GM12878 (cell line): ENCODE data around the gene GLT6D1. TPM values are rescaled to one million over a fixed set of nuclear protein-coding genes. Genes with fewer than 3 reads are reported as not detected.

Source experiments
- ATAC-seq: fragments of 200-7000 bp; cut with Tn5 transposase; 3 replicates; pipeline ENCODE4 v1.9.1; 2020; ENCODE audit warnings: mild to moderate bottlenecking, moderate library complexity
- BruUV-seq: library from RNA; stranded (reverse); fragments of 400-500 nt; replicated peaks from 2 replicates; lab custom pipeline; 2021; lab: Mats Ljungman, UMichigan
- CTCF ChIA-PET: fragments of 300-600 bp; sonication (Branson Sonifier 250); formaldehyde crosslinking; extraction: SDS; loops from one replicate; lab custom pipeline; 2021; ENCODE audit warnings: inconsistent platforms; lab: Yijun Ruan, JAX
- POLR2A ChIA-PET: fragments of 350-600 bp; formaldehyde crosslinking; extraction: SDS; loops from one replicate; lab custom pipeline; 2021; ENCODE audit warnings: inconsistent platforms; lab: Charles Lee
- RAD21 ChIA-PET: fragments of 300-600 bp; sonication (Branson Sonifier 250); formaldehyde crosslinking; loops from one replicate; lab custom pipeline; 2023; ENCODE audit warnings: antibody characterized with exemption; ENCODE audit not compliant: unreplicated experiment; lab: Charles Lee
- SMC1A ChIA-PET: fragments of 300-600 bp; sonication (Branson Sonifier 250); formaldehyde crosslinking; loops from one replicate; lab custom pipeline; 2023; ENCODE audit not compliant: unreplicated experiment, uncharacterized antibody; lab: Charles Lee
- DNase-seq: peaks from one replicate; pipeline ENCODE4 v3.0.0-alpha.2; 2011; ENCODE audit warnings: low read depth, low spot score
- FAIRE-seq: peaks from 3 replicates; lab custom pipeline; 2011; peaks lifted over from hg19 to GRCh38; lab: Jason Lieb, UNC
- H2AFZ ChIP-seq: 2 replicates; pipeline ENCODE4 v1.6.0; 2011; ENCODE audit warnings: low read depth, low read length, control low read depth; ENCODE audit not compliant: control insufficient read depth
- H3K27ac ChIP-seq: 2 replicates; pipeline ENCODE4 v1.5.1; 2011; ENCODE audit warnings: control low read depth; ENCODE audit not compliant: control insufficient read depth, insufficient read depth
- H3K27me3 ChIP-seq, 2 experiments: replicated peaks in 1 of 2; 2 replicates each; pipeline versions ENCODE4 v1.6.0 to v1.6.1; 2011; ENCODE audit warnings: low read length in 1 of 2; ENCODE audit not compliant: control insufficient read depth in 2 of 2, insufficient read depth in 2 of 2
- H3K36me3 ChIP-seq, 2 experiments: 2 replicates each; pipeline ENCODE4 v1.5.1; 2011; ENCODE audit warnings: low read length in 1 of 2; ENCODE audit not compliant: control insufficient read depth in 2 of 2, insufficient read depth in 2 of 2
- H3K4me1 ChIP-seq: 2 replicates; pipeline ENCODE4 v1.6.1; 2011; ENCODE audit warnings: mild to moderate bottlenecking, low read length, moderate library complexity, mixed read lengths; ENCODE audit not compliant: control insufficient read depth, insufficient read depth
- H3K4me2 ChIP-seq: 2 replicates; pipeline ENCODE4 v1.6.0; 2011; ENCODE audit warnings: control low read depth; ENCODE audit not compliant: control insufficient read depth, insufficient read depth
- H3K4me3 ChIP-seq: fragments of 200-600 bp; sonication (generic); 2 replicates; pipeline ENCODE4 v1.5.1; 2016
- H3K79me2 ChIP-seq: 2 replicates; pipeline ENCODE4 v1.6.0; 2011; ENCODE audit warnings: low read length; ENCODE audit not compliant: control insufficient read depth, insufficient read depth
- H3K9ac ChIP-seq: 2 replicates; pipeline ENCODE4 v1.8.0; 2011; ENCODE audit warnings: low read length, control low read depth, mixed read lengths; ENCODE audit not compliant: control insufficient read depth, insufficient read depth
- H3K9me3 ChIP-seq: replicated peaks from 3 replicates; pipeline ENCODE4 v1.5.1; 2011; ENCODE audit warnings: mild to moderate bottlenecking, low read length; ENCODE audit not compliant: control insufficient read depth, insufficient read depth
- H4K20me1 ChIP-seq: 2 replicates; pipeline ENCODE4 v1.6.0; 2011; ENCODE audit not compliant: control insufficient read depth, insufficient read depth
- CHD2 ChIP-seq: IDR thresholded peaks from 2 replicates; pipeline ENCODE4 v1.6.1; 2011; ENCODE audit warnings: low read depth, low read length, improper control_type of control experiment, borderline replicate concordance
- EP300 ChIP-seq, 2 experiments: fragments of 150-350 bp in 1 of 2; IDR thresholded peaks; 2 replicates each; pipeline ENCODE4 v1.6.1; 2011 to 2012; ENCODE audit warnings: low read depth in 2 of 2, low read length in 2 of 2, borderline replicate concordance in 1 of 2, improper control_type of control experiment in 1 of 2, inconsistent platforms in 1 of 2; ENCODE audit not compliant: control insufficient read depth in 1 of 2
- SMAD1 ChIP-seq: fragments of 450-650 bp; IDR thresholded peaks from 2 replicates; pipeline ENCODE4 v1.6.1; 2018; ENCODE audit warnings: mild to moderate bottlenecking, low read depth; ENCODE audit not compliant: partially characterized antibody
- SMAD5 ChIP-seq: IDR thresholded peaks from 2 replicates; pipeline ENCODE4 v1.6.1; 2016; ENCODE audit warnings: antibody characterized with exemption, low read depth
- STAT3 ChIP-seq: IDR thresholded peaks from 2 replicates; pipeline ENCODE4 v1.6.1; 2011; ENCODE audit warnings: low read depth, low read length, improper control_type of control experiment
- TAF1 ChIP-seq: IDR thresholded peaks from 2 replicates; pipeline ENCODE4 v1.6.1; 2011; ENCODE audit warnings: mild to moderate bottlenecking, low read depth, low read length, borderline replicate concordance
- YY1 ChIP-seq: IDR thresholded peaks from 2 replicates; pipeline ENCODE4 v1.6.1; 2011; ENCODE audit warnings: low read depth, mild to moderate bottlenecking, low read length
- WGBS: methylation state at CpG from one replicate; pipeline ENCODE4 v1.1.6; 2016; ENCODE audit warnings: low lambda C conversion rate; ENCODE audit not compliant: insufficient replicate concordance, insufficient coverage; ENCODE audit errors: missing lambda C conversion rate; 5-methylcytosine and 5-hydroxymethylcytosine counted together
- in situ Hi-C: fragments of 300-500 bp; cut with MboI; formaldehyde crosslinking; loops from 9 replicates; pipeline ENCODE4 v1.14.3; 2018; ENCODE audit warnings: mixed read lengths
- intact Hi-C: fragments of 100-400 bp; cut with micrococcal nuclease; formaldehyde crosslinking; loops from one replicate; pipeline ENCODE4 v1.14.2; 2022; ENCODE audit not compliant: unreplicated experiment
- polyA plus RNA-seq, 11 experiments: library from polyadenylated mRNA; depleted of rRNA in 4 of 11; unstranded in 6 of 11; stranded (reverse) in 5 of 11; fragments of >200 nt; fragmentation: Nextera tagmentation in 4 of 11; fragmentation: Illumina TruSeq in 1 of 11; extraction: Ambion mirVana in 4 of 11; extraction: Trizol in 1 of 11; gene quantifications; 1 replicate in 1 of 11; 2 replicates in 10 of 11; pipeline versions ENCODE4 v1.2.1 to v1.2.3, GENCODE V29; 2011 to 2016; ENCODE audit warnings: inconsistent platforms in 2 of 11, missing spikeins in 2 of 11, low read depth in 1 of 11
- total RNA-seq, 4 experiments: library from RNA; depleted of rRNA in 3 of 4; stranded (reverse); fragments of >200 nt in 3 of 4; fragmentation: Illumina TruSeq in 1 of 4; extraction: Trizol in 1 of 4; gene quantifications; 2 replicates each; pipeline versions ENCODE4 v1.2.1 to v1.2.3, GENCODE V29; 2013 to 2021

GLT6D1 gene
- total and polyA plus RNA-seq, 10 of the 15 experiments (the other 5 are each of a cell fraction or from before 2014, with no cell fraction given): not detected

- TF ChIP-seq CHD2: no peak
- TF ChIP-seq TAF1: no peak
- TF ChIP-seq YY1: no peak
- no peak for TF ChIP-seq SMAD1
- no peak for TF ChIP-seq STAT3
- no peak for TF ChIP-seq EP300 (IDR thresholded peaks at IDR 0.05; ENCODE audit: borderline replicate concordance in 1 of 2, control insufficient read depth in 1 of 2, low read depth in 2 of 2, low read length in 2 of 2)
- no peak for TF ChIP-seq SMAD5
- intact Hi-C loops (no loop called here), in situ Hi-C loops (no loop called here)
- ChIA-PET POLR2A (no interaction called here), CTCF (no interaction called here), RAD21 (no interaction called here), SMC1A (no interaction called here)
- WGBS: 18% methylated on average over 18 of the region's 24 CpGs
- FAIRE-seq (no peak), DNase-seq (no peak), ATAC-seq (no peak)
- no peak overlapping the region for H3K4me3 ChIP-seq
- H3K79me2 ChIP-seq: no peaks in the 10 kb centered on the region
- no peaks in the 10 kb centered on the region for H3K36me3 ChIP-seq
- H3K27me3 ChIP-seq: no peaks in the 10 kb centered on the region
- H3K4me1 ChIP-seq: no peaks in the 10 kb centered on the region
- H3K9ac ChIP-seq: no peak overlapping the region
- H3K9me3 ChIP-seq: no peaks in the 10 kb centered on the region
- no peaks in the 10 kb centered on the region for H4K20me1 ChIP-seq
- no peak overlapping the region for H3K4me2 ChIP-seq
- BruUV-seq: no TSS peak
- no peak overlapping the region for H3K27ac ChIP-seq
- no peak overlapping the region for H2AFZ ChIP-seq
Measured at GRCh38 chr9:135612981-135613910, 26.1 kb downstream of the GLT6D1 start.
